SKM-1 (cell line): ENCODE measurements around the gene SEMA3G.

Experiments
- DNase-seq: peaks from one replicate; lab custom pipeline; 2025; ENCODE audit not compliant: unreplicated experiment; lab: John Stamatoyannopoulos, UW

The SEMA3G gene

DNA sequence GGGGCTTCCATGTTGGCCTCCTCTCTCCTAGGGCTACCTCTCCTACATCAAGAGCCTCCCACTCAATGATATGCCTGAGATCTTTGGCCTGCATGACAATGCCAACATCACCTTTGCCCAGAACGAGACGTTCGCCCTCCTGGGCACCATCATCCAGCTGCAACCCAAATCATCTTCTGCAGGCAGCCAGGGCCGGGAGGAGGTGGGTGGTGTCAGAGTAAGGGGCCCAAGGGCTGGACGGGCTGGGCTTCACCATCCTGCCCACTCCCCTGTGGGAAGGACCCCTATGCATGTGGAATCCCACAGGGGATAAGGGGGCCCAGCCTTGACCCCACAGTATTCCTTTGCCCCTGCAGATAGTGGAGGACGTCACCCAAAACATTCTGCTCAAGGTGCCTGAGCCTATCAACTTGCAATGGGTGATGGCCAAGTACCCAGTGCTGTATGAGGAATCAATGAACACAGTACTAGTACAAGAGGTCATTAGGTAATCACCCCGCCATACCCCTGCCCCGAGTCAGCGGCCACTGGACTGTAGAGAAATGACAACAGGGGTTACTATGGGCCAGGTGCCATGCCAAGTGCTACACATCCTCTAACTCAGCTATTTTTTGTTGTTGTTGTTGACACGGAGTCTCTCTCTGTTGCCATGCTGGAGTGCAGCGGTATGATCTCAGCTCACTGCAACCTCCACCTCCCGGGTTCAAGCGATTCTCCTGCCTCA, 47.1 kb downstream of the SEMA3G start:
- DNase-seq: no peak

DNA sequence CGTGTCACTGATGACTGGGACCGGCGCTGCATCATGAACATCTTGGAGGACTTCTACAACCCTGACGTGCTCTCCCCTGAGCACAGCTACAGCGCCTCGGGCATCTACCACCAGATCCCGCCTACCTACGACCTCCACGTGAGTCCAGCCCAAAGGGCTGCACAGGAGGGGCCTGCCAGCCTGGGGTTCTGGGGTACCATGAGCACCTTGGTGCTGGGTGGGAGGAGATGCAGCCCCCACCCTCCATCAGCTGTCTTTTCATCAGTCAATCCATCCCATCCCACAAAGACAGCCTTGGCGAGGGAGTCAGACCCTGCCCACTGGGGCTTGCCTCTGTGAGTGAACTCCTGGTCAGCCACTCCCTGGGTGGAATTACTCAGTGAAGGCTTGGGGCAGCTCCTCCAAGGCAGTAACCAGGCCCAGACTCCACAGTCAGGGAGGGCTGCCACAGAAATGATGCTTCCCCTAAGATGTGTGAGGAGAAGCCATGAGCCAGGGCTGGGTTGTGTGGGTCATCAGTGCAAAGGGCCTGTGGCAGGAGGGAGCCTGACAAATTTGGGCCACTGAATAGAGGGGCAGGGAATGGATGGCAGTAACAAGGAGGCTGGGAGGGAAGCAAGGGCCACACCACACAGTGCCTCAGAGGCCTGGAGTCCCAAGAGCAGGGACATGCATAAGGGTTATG, 47.9 kb downstream of the SEMA3G start:
- DNase-seq: no peak

DNA sequence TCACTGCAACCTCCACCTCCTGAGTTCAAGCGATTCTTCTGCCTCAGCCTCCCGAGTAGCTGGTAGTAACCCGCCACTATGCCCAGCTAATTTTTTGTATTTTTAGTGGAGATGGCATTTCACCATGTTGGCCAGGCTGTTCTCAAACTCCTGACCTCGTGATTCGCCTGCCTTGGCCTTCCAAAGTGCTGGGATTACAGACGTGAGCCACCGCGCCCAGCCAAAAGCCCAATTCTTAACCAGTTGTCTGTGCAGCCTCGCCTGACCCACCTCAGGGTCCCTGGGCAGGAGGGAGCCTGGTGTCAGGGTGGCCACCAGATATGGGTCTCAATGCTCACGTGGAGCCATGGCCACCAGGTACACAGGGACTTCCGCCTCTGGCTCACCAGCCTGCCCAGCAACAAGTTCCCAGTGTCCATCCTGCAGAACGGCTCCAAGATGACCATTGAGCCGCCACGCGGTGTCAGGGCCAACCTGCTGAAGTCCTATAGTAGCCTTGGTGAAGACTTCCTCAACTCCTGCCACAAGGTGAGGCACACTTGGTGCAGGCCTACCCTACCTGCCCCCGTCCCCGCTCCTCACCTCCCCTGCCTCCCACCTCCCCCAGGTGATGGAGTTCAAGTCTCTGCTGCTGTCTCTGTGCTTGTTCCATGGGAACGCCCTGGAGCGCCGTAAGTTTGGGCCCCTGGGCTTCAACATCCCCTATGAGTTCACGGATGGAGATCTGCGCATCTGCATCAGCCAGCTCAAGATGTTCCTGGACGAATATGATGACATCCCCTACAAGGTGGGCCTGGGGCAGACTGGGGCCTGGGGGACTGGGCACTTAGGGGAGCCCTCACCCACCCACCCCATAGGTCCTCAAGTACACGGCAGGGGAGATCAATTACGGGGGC, 48.6 kb downstream of the SEMA3G start:
- no peak for DNase-seq

DNA sequence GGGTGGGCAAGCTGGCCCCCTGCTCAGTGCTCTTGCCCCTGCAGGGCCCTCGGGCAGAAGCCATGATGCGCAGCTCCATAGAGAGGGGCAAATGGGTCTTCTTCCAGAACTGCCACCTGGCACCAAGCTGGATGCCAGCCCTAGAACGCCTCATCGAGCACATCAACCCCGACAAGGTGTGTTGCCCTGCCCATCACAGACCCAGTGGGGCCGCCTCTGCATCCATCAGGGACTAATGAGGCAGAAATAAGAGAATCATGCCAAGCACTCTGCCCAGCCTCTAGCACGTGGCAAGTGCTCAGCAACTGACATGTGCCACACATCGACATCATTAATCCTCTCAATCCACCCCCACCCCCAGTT, 49.4 kb downstream of the SEMA3G start:
- no peak for DNase-seq

DNA sequence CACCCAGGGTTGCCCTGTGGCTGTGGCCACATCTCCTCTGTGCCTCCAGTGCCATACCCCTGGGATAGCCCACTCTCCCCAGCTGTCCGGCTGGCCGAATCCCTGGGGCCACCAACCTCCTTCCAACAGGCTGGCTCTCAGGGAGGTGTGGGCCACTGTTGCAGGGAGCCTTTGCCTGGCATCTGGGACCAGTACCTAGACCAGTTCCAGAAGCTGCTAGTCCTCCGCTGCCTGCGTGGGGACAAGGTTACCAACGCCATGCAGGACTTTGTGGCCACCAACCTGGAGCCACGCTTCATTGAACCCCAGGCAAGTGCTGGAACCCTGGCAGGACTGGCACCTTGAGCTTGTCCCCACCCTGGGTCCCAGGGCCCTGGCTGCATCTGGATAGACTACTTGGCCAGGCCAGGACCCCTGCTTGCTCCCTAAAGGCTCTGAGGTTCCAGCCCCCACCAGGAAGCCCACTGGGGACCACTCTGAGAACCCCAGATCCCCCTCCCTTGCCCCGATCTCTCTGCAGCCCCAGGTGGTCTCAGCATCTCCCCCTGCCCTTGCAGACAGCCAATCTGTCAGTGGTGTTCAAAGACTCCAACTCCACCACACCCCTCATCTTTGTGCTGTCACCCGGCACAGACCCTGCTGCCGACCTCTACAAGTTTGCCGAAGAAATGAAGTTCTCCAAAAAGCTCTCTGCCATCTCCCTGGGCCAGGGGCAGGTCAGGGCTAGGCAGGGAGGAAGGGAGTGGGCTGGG, 50.0 kb downstream of the SEMA3G start:
- no peak for DNase-seq

DNA sequence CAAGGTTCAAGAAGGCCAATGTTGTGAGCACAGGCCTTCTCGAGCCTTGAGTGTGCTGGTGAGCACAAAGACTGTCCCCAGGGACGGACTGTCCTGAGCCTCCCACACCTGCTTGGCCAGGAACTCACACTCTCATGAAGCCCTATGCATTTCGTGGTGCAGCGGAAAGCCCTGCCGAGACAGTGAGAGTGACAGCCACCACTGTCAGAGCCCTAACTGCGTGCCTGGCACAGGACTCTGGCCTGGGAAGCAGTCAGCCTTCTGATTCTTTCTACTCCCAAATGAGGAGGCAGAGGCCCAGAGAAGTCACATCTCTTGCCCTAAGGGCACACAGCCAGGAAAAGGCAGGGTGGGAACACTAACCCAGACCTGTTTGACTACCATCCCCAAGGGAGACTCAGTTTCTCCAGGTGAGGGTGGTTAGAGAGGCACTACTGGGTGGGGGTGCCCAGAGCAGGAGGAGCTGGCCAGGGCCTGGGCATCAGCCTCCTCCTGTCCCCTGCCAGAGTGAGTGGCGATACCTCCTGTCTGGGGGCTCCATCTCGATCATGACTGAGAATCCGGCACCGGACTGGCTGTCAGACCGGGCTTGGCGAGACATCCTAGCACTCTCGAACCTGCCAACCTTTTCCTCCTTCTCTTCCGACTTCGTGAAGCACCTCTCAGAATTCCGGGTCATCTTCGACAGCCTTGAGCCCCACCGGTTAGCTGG, 50.8 kb downstream of the SEMA3G start:
- DNase-seq: no peak

DNA sequence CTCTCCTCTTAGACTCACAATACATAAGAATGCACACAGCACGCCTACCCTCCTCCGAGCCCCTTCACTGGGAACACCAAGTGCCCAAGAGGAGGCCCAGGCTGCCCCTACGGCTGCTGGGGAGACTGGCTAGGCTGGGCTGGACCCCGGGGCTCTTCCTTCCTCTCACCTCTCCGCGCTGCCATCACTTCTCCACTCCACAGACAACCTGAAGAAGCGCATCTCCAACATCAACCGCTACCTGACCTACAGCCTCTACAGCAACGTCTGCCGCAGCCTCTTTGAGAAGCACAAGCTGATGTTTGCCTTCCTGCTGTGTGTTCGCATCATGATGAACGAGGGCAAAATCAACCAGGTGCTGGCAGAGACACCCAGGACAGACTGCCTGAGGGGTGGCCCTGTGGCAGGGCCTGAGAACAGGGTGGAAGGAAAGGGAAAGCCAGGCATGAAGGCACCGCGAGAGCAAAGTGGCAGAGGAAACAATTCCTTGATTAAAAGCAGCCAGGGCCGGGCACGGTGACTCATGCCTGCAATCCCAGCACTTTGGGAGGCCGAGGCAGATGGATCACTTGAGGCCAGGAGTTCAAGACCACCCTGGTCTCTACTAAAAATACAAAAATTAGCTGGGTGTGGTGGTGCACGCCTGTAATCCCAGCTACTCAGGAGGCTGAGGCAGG, 51.6 kb downstream of the SEMA3G start:
- no peak for DNase-seq

DNA sequence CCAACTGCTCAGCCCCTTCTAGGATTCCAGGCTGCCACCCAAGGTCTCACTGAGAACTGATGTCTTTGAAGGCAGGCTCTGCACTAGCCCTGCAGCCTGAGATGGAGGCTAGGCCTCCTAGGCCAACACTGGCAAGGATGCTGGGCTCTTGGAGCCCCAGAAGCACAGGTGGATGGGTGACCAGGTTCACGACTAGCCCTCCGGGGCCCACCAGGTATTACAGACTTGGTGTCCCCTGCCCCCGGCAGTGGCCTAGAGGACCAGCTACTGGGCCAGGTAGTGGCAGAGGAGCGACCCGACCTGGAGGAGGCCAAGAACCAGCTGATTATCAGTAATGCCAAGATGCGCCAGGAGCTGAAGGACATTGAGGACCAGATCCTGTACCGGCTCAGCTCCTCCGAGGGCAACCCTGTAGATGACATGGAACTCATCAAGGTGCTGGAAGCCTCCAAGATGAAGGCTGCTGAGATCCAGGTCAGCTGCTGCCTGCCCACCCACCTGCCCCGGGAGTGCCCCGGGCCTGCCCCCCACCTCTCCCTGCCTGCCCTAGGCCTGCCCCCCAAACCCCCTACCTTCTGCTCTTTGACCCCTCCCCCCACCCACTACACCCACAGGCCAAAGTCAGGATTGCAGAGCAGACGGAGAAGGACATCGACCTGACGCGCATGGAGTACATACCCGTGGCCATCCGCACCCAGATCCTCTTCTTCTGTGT, 52.5 kb downstream of the SEMA3G start:
- DNase-seq: no peak

DNA sequence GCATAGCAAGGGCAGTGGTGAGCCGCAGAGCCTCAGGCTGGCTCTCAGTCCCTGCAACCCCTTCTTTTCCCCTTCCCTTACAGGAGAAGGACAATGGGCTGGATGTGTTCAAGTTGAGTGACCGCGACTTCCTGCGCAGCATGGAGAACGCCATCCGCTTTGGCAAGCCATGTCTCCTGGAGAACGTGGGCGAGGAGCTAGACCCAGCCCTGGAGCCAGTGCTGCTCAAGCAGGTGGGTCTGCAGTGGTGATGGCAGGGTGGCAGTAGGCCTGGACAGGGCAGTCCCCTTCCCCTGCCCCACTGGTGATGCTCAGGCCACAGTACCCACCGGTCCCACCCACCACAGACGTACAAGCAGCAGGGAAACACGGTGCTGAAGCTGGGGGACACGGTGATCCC, 53.8 kb downstream of the SEMA3G start:
- DNase-seq: no peak

DNA sequence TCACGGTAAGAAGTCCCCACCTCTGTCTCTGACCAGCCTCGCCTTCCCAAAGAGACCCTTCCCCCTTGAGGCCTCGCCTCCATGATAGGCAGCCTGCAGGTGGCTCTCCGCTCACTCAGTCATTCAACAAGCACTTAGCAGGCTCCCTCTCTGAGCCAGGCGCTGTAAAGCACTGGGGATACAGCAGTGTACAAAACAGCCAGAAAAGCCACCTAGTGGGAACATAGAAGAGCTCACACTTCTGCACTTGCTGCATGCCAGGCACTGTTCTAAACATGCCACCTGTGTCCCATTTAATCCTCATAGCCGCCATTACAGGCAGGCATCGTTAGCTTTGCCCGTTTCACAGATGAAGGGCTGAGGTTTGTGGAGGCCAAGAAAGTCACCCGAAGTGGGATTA, 56.0 kb downstream of the SEMA3G start:
- no peak for DNase-seq

DNA sequence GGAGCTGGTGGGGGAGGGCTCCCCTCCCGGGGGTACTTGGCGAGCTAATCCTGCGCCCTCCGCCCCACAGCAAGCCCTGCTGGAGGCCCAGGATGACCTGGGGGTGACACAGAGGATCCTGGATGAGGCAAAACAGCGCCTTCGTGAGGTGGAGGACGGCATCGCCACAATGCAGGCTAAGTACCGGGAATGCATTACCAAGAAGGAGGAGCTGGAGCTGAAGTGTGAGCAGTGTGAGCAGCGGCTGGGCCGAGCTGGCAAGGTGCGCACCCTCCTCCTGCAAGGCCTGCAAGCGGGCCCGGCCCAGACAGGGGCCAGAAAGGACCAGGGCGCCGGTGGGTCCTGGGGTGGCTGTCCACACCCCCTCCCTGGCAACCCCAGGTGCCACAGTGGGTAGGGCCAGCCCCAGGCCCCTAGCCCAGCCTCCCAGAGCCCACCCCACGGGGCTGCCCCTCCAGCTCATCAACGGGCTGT, 56.5 kb downstream of the SEMA3G start:
- DNase-seq: no peak

DNA sequence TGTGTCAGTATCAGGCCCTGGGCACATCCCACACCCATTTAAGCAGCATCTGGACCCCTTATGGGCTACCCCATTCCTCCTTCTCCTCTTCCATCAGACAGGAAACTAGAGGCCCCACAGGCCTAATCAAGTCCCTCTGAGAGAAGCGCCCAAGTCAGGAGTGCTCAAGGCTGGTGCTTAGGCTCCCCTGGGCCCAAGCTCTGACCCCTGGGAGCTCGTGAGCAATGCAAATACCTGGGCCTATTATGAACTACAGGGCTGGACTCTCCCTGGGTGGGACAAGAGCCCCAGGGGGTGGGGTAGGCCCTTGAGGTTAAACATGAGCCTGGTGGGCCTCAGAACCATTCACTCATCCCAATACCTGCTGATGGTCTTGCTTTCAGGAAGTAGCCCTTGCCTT, 57.4 kb downstream of the SEMA3G start:
- no peak for DNase-seq

DNA sequence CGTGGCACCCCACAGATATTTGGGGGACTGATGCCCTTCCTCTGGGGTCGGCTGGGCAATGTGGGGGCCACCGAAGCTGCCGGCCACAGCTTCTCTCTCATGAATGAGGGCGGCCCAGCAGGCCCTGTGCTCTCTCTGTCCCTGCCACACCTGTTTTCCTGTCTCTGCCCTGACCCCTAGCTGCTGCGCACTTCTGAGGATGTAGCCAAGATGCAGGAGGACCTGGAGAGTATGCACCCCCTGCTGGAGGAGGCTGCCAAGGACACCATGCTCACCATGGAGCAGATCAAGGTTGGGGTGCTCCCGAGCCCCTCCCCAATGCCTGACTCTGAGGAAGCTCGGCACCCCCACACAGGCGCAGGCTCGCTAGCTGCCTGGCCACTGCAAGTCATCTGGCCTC, 59.7 kb downstream of the SEMA3G start:
- DNase-seq: peak; percentile 24

DNA sequence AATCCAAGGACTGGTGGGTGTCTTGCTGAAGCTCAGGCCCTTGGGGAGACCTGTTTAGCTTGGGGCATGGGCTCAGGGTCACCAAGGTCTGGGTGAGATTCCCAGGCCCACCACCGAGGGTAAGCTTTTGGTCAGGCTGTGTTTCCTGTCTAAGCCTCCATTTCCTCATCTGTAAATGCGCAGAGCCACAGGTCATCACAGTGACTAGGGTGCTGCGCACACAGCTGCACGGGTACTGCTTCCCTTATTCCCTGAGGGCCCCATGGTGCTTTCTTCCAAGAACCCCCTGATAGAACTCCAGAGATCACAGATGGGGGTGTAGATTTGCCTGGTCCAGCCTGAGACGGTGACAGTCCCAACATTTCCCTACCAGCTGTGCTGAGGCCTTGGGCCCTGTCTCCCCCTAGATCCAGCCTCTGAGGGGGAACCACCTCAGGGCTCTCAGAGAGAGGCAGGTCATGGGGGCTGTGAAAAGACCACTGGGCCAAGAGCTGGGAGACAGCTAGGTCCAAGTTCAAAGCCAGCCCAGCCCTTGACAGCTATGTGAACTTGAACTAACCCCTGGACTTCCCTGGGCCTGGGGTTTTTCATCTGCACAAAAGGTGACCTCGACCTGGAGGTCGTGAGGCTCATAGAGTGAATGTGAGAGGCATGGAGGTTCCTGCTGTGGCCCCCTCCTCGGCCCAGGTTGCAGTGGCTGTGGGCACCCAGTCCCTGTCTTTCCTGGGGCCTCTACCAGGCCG, 60.7 kb downstream of the SEMA3G start:
- no peak for DNase-seq

DNA sequence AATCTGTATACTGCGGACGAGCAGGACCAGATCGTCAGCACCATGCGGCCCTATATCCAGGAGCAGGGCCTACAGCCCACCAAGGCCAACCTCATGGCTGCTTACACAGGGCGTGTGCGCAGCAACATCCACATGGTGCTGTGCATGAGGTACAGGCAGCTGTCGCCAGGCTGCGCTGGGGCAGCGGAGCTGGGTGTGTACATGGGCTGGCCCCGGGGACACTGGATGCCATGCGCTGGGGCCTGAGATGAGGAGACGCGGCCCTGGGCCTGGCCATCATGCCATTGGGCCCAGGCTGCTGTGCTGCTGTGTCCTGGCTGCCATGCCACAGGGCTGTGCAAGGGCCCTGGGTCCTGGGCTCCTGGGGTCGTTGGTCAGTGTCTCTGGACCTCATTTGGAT, 61.5 kb downstream of the SEMA3G start:
- DNase-seq: no peak
